Measurements from ENCODE around the gene ARHGAP12.
"Not testable (repeated sequence)": the region's sequence is repeated elsewhere in the genome, so short reads cannot be mapped to it uniquely, and the experiment has no call there.

The ARHGAP12 gene

GRCh38 chr10:31896968-31897384 lies 31.7 kb downstream of the ARHGAP12 start:
- no peak overlapping the region for H2AFZ ChIP-seq (ENCODE audit: low read length)
- H3K9ac ChIP-seq (ENCODE audit: low read length), result no peak overlapping the region
- H4K20me1 ChIP-seq (ENCODE audit: insufficient read depth, low read length), result no peaks in the 10 kb centered on the region
- no peaks in the 10 kb centered on the region for H3F3A ChIP-seq (ENCODE audit: insufficient read depth, low read length)
- H3K4me1 ChIP-seq (ENCODE audit: insufficient read depth, low read length, severe bottlenecking), result no peaks in the 10 kb centered on the region
- no peak overlapping the region for H3K4me3 ChIP-seq (ENCODE audit: low read depth, low read length, poor library complexity, severe bottlenecking)
- peaks cover 4% of the 10 kb centered on the region; the same call in 1 of the 2 replicates for H3K36me3 ChIP-seq (ENCODE audit: insufficient read depth, low read length)
- H3K27ac ChIP-seq (ENCODE audit: low read depth, low read length, poor library complexity, severe bottlenecking), result no peak overlapping the region
- H3K27me3 ChIP-seq (ENCODE audit: insufficient read depth, low read length), result no peaks in the 10 kb centered on the region
- TF ChIP-seq EZH2 (IDR thresholded peaks at IDR 0.05; ENCODE audit: borderline replicate concordance, low read length), result no peak
- TF ChIP-seq CTCF (IDR thresholded peaks at IDR 0.05; ENCODE audit: low read length), result no peak
- H3K79me2 ChIP-seq (ENCODE audit: insufficient read depth, low read length), result no peaks in the 10 kb centered on the region
- H3K9me2 ChIP-seq (ENCODE audit: low read depth, low read length), result no peaks in the 10 kb centered on the region
- no peaks in the 10 kb centered on the region for H3K9me3 ChIP-seq (ENCODE audit: low read length)
- H3K4me2 ChIP-seq (ENCODE audit: low read length), result no peak overlapping the region

- not testable (repeated sequence) for H3K79me2 ChIP-seq (ENCODE audit: insufficient read depth, low read length); H3K4me2 ChIP-seq (ENCODE audit: low read length)
Observed at GRCh38 chr10:31895722-31896121, 32.9 kb downstream of the ARHGAP12 start.

GRCh38 chr10:31888442-31888841 lies 40.2 kb downstream of the ARHGAP12 start:
- Histone ChIP-seq H3K27ac (ENCODE audit: low read depth, low read length, poor library complexity, severe bottlenecking) (no peak overlapping the region), H3K4me3 (ENCODE audit: low read depth, low read length, poor library complexity, severe bottlenecking) (no peak overlapping the region), H3K9me2 (ENCODE audit: low read depth, low read length) (no peaks in the 10 kb centered on the region), H3K4me2 (ENCODE audit: low read length) (no peak overlapping the region), H3K9me3 (ENCODE audit: low read length) (no peaks in the 10 kb centered on the region), H3K9ac (ENCODE audit: low read length) (no peak overlapping the region), H2AFZ (ENCODE audit: low read length) (no peak overlapping the region), H3K4me1 (ENCODE audit: insufficient read depth, low read length, severe bottlenecking) (no peaks in the 10 kb centered on the region), H3K36me3 (ENCODE audit: insufficient read depth, low read length) (no peaks in the 10 kb centered on the region), H3K79me2 (ENCODE audit: insufficient read depth, low read length) (no peaks in the 10 kb centered on the region), H4K20me1 (ENCODE audit: insufficient read depth, low read length) (no peaks in the 10 kb centered on the region), H3K27me3 (ENCODE audit: insufficient read depth, low read length) (no peaks in the 10 kb centered on the region), H3F3A (ENCODE audit: insufficient read depth, low read length) (no peaks in the 10 kb centered on the region)
- no peak for TF ChIP-seq CTCF (IDR thresholded peaks at IDR 0.05; ENCODE audit: low read length)
- TF ChIP-seq EZH2 (IDR thresholded peaks at IDR 0.05; ENCODE audit: borderline replicate concordance, low read length), result no peak

More at GRCh38 chr10:31895722-31896121, 32.9 kb downstream of the ARHGAP12 start:
- H3K4me1 ChIP-seq (ENCODE audit: insufficient read depth, low read length, severe bottlenecking); H3K9me2 ChIP-seq (ENCODE audit: low read depth, low read length); H3K27me3 ChIP-seq (ENCODE audit: insufficient read depth, low read length); H2AFZ ChIP-seq (ENCODE audit: low read length); H3K4me3 ChIP-seq (ENCODE audit: low read depth, low read length, poor library complexity, severe bottlenecking); H3K9ac ChIP-seq (ENCODE audit: low read length); H3K36me3 ChIP-seq (ENCODE audit: insufficient read depth, low read length); H3K27ac ChIP-seq (ENCODE audit: low read depth, low read length, poor library complexity, severe bottlenecking); H3K9me3 ChIP-seq (ENCODE audit: low read length); H3F3A ChIP-seq (ENCODE audit: insufficient read depth, low read length); H4K20me1 ChIP-seq (ENCODE audit: insufficient read depth, low read length): not testable (repeated sequence)

- no peak overlapping the region for H3K27ac ChIP-seq (ENCODE audit: low read depth, low read length, poor library complexity, severe bottlenecking)
- H3K27me3 ChIP-seq (ENCODE audit: insufficient read depth, low read length), result no peaks in the 10 kb centered on the region
- H2AFZ ChIP-seq (ENCODE audit: low read length), result no peak overlapping the region
- no peaks in the 10 kb centered on the region for H3K9me3 ChIP-seq (ENCODE audit: low read length)
- H3K36me3 ChIP-seq (ENCODE audit: insufficient read depth, low read length), result no peaks in the 10 kb centered on the region
- no peaks in the 10 kb centered on the region for H3K4me1 ChIP-seq (ENCODE audit: insufficient read depth, low read length, severe bottlenecking)
- H3K9ac ChIP-seq (ENCODE audit: low read length), result no peak overlapping the region
- no peak for TF ChIP-seq CTCF (IDR thresholded peaks at IDR 0.05; ENCODE audit: low read length)
- no peak for TF ChIP-seq EZH2 (IDR thresholded peaks at IDR 0.05; ENCODE audit: borderline replicate concordance, low read length)
- H3K9me2 ChIP-seq (ENCODE audit: low read depth, low read length), result no peaks in the 10 kb centered on the region
- no peaks in the 10 kb centered on the region for H3F3A ChIP-seq (ENCODE audit: insufficient read depth, low read length)
- H3K79me2 ChIP-seq (ENCODE audit: insufficient read depth, low read length), result no peaks in the 10 kb centered on the region
- H4K20me1 ChIP-seq (ENCODE audit: insufficient read depth, low read length), result no peaks in the 10 kb centered on the region
- H3K4me3 ChIP-seq (ENCODE audit: low read depth, low read length, poor library complexity, severe bottlenecking), result no peak overlapping the region
- no peak overlapping the region for H3K4me2 ChIP-seq (ENCODE audit: low read length)
Observed at GRCh38 chr10:31887850-31888249, 40.8 kb downstream of the ARHGAP12 start.
